ENCODE data around the gene CHGA. TPM values are rescaled to one million over a fixed set of nuclear protein-coding genes. Genes with fewer than 3 reads are reported as not detected.
A peak's percentile ranks its signal among the peaks of the same experiment; 100 is the strongest.

The CHGA gene
- total RNA-seq, 1 experiment from 2014 or later, result not detected

- TF ChIP-seq RAD21 (IDR thresholded peaks at IDR 0.05; ENCODE audit: low read depth), result no peak
- TF ChIP-seq TCF7L2 (IDR thresholded peaks at IDR 0.05; ENCODE audit: borderline replicate concordance, extremely low read depth, insufficient read depth, insufficient read length), result no peak
- TF ChIP-seq CBX3 (IDR thresholded peaks at IDR 0.05; ENCODE audit: low read depth), result no peak
Measured at GRCh38 chr14:92925446-92925845, 2.5 kb downstream of the CHGA start (continued).

GRCh38 chr14:92926180-92926845 is 3.4 kb downstream of the CHGA start:
- Histone ChIP-seq H3K27me3 (ENCODE audit: insufficient read depth, low read length) (peaks cover 14% of the 10 kb centered on the region; the same call in 1 of the 2 replicates), H3K9me2 (ENCODE audit: insufficient read depth) (no peaks in the 10 kb centered on the region), H3K27ac (ENCODE audit: low read depth, low read length) (no peak overlapping the region), H3K79me2 (ENCODE audit: insufficient read depth, low read length) (no peaks in the 10 kb centered on the region), H4K20me1 (ENCODE audit: insufficient read depth) (no peaks in the 10 kb centered on the region), H3K9ac (ENCODE audit: low read length) (no peak overlapping the region), H2AFZ (ENCODE audit: low read depth, low read length, poor library complexity, severe bottlenecking) (no peak overlapping the region), H3K4me3 (replicated peaks in 1 of 2; ENCODE audit: low read depth in 1 of 2, low read length in 2 of 2) (no peak overlapping the region), H3K4me1 (ENCODE audit: control insufficient read depth in 1 of 2, insufficient read depth in 2 of 2, low read length in 2 of 2) (no peaks in the 10 kb centered on the region), H3K4me2 (ENCODE audit: low read length) (no peak overlapping the region), H3K36me3 (ENCODE audit: control insufficient read depth in 1 of 2, insufficient read depth in 2 of 2, low read length in 2 of 2) (no peaks in the 10 kb centered on the region), H3K9me3 (ENCODE audit: control insufficient read depth in 1 of 2, insufficient read depth in 1 of 2, low read depth in 1 of 2, low read length in 2 of 2) (no peaks in the 10 kb centered on the region)
- intact Hi-C loops (cut with micrococcal nuclease), result no loop called here
- TF ChIP-seq SIN3A (IDR thresholded peaks at IDR 0.05; ENCODE audit: low read depth) (no peak), CTCF (IDR thresholded peaks at IDR 0.05 in 2 of 3, conservative IDR thresholded peaks at IDR 0.05 in 1 of 3; ENCODE audit: borderline replicate concordance in 1 of 3, insufficient read depth in 1 of 3, low read depth in 2 of 3, low read length in 2 of 3) (no peak), EZH2phosphoT487 (IDR thresholded peaks at IDR 0.05; ENCODE audit: borderline replicate concordance) (no peak), FOSL1 (IDR thresholded peaks at IDR 0.05; ENCODE audit: low read depth) (no peak), POLR2A (IDR thresholded peaks at IDR 0.05; ENCODE audit: borderline replicate concordance, extremely low read depth, insufficient read depth, insufficient read length) (no peak), ATF3 (IDR thresholded peaks at IDR 0.05) (no peak), YY1 (IDR thresholded peaks at IDR 0.05; ENCODE audit: extremely low read depth, insufficient replicate concordance, low read depth, low read length) (no peak)
- ATAC-seq, result 0 out of 2 replicates have a peak, but pooled peaks have one; percentile 22
- RAD21 ChIA-PET (ENCODE audit: low non-redundant PET in 1 of 2, low total read pairs in 2 of 2, uncharacterized antibody in 2 of 2, unreplicated experiment in 2 of 2), result no interaction called here
- no TSS peak for BruUV-seq (replicated peaks)
- no peak for DNase-seq (ENCODE audit: low read depth, low spot score)
- POLR2A ChIA-PET, result no interaction called here
- CTCF ChIA-PET, result no interaction called here

Measured in HCT116 (cell line).